AG04450 (cell line): ENCODE data around the gene ATAD5. TPM values are rescaled to one million over a fixed set of nuclear protein-coding genes. Genes with fewer than 3 reads are reported as not detected.
"Not testable (repeated sequence)": the region's sequence is repeated elsewhere in the genome, so short reads cannot be mapped to it uniquely, and the experiment has no call there.

Source experiments
- CTCF ChIA-PET: fragments of 300-600, 350-600 bp; formaldehyde crosslinking; extraction: SDS; loops from one replicate; lab custom pipeline; 2022; ENCODE audit warnings: antibody characterized with exemption, inconsistent platforms; lab: Charles Lee
- POLR2A ChIA-PET: fragments of 350-600 bp; formaldehyde crosslinking; extraction: SDS; loops from one replicate; lab custom pipeline; 2021; ENCODE audit warnings: antibody characterized with exemption, inconsistent platforms; lab: Yijun Ruan, JAX
- DNase-seq: peaks from one replicate; pipeline ENCODE4 v3.0.0-alpha.2; 2011; ENCODE audit warnings: low read depth, low spot score
- H3K27ac ChIP-seq: one replicate; pipeline ENCODE4 v1.5.1; 2012; ENCODE audit warnings: low read depth, low read length, control low read depth
- H3K27me3 ChIP-seq: one replicate; pipeline ENCODE4 v1.6.0; 2012; ENCODE audit warnings: low read length; ENCODE audit not compliant: control insufficient read depth, insufficient read depth
- H3K4me3 ChIP-seq: 2 replicates; pipeline ENCODE4 v1.5.1; 2011; ENCODE audit warnings: mild to moderate bottlenecking, low read depth, low read length, control low read depth
- H3K9me3 ChIP-seq: 2 replicates; pipeline ENCODE4 v1.5.1; 2012; ENCODE audit warnings: low read length; ENCODE audit not compliant: control insufficient read depth, insufficient read depth
- CTCF ChIP-seq: IDR thresholded peaks from 2 replicates; pipeline ENCODE4 v1.5.1; 2011; ENCODE audit warnings: low read depth, low read length, control low read depth, inconsistent platforms
- polyA plus RNA-seq: library from polyadenylated mRNA; depleted of rRNA; stranded (reverse); fragments of >200 nt; gene quantifications from 2 replicates; pipeline ENCODE4 v1.2.3, GENCODE V29; 2011

Gene ATAD5
- polyA plus RNA-seq, 1 experiment = 1.0 TPM

DNA sequence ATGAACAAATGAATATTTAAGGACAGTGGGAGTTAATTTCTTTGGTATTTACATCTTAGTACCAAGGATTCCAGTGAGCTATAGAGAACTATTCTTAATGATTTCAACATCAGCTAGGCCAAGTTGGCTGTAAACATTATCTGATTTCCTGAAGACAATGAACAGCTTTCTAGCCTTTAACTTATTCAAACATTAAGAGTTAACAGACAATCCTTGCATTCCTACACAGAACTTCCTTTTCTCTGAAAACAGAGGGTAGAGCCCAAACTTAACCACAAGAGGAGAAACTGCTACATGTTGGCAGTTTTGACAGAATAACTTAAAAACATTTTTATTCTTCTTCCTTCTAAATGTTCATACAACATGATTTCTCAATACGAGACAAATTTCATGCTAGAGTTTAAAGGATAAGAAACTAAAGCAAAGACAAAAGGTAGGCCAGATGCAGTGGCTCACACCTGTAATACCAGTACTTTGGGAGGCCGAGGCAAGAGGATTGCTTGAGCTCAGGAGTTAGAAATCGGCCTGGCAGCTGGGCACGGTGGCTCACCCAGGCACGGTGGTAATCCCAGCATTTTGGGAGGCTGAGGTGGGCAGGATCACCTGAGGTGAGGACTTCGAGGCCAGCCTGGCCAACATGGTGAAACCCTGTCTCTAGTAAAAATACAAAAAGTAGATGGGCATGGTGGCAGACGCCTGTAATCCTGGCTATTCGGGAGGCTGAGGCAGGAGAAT lies 11.6 kb upstream of the ATAD5 start:
- no peak for TF ChIP-seq CTCF
- H3K9me3 ChIP-seq = no peaks in the 10 kb centered on the region
- ChIA-PET CTCF (no interaction called here), POLR2A (no interaction called here)
- no peak overlapping the region for H3K4me3 ChIP-seq
- no peak for DNase-seq
- H3K27me3 ChIP-seq = no peaks in the 10 kb centered on the region
- no peak overlapping the region for H3K27ac ChIP-seq

DNA sequence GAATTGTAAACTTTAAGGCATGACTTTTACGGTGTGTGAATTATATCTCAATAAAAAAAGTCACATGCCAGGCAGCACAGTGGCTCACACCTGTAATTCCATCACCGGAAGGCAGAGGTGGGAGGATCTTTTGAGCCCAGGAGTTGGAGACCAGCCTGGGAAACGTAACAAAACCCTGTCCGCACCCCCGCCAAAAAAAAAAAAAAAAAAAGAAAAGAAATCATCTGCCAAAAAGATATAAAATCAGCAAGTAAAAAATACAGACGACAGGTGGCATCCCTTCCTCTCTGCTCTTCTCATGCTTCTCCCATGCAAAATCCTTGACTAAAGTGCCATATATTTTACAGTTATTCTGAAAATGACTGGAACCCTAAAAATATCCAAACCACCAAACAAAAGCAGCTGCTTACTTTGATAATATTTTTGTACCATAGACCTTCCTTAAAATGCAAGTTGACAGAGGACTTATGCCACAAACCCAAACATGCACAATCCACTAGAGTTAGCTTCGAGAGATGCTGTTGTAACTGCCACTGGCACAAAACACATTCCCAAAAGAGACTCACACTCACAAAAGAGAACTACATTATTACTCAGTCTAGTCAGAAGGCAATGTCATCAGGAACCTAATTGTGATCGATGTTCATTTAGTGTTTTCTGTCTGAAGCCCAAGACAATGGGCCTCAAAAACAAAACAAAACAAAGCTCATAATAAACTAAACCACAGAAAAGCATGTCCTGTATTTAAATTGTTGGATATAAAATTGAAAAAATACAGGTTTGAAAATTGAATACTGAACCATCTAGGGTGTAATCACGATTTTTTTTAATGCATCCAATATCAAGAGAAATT lies 9.7 kb upstream of the ATAD5 start:
- ChIA-PET POLR2A (no interaction called here), CTCF (no interaction called here)
- TF ChIP-seq CTCF = no peak
- no peak for DNase-seq
- Histone ChIP-seq H3K9me3 (no peaks in the 10 kb centered on the region), H3K4me3 (no peak overlapping the region), H3K27me3 (no peaks in the 10 kb centered on the region), H3K27ac (no peak overlapping the region)

DNA sequence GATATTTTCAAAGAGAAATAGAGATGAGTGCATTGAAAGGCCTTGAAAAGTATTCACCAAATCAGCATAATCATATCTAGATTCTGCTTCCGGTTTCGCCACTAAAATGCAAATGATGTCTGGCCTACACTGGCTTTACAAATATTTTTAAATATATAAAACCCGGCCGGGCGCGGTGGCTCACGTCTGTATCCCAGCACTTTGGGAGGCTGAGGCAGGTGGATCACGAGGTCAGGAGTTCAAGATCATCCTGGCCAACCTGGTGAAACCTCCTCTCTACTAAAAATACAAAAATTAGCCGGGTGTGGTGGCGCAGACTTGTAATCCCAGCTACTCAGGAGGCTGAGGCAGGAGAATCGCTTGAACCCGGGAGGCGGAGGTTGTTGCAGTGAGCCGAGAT lies 8.8 kb upstream of the ATAD5 start:
- H3K27ac ChIP-seq, H3K27me3 ChIP-seq, H3K9me3 ChIP-seq, POLR2A ChIA-PET, DNase-seq, H3K4me3 ChIP-seq: not testable (repeated sequence)
- CTCF ChIA-PET = interaction anchor here (1.4 kb wide), 1 partner anchor 12 kb away, joined by 3 read pairs; no protein-coding TSS in a partner anchor

DNA sequence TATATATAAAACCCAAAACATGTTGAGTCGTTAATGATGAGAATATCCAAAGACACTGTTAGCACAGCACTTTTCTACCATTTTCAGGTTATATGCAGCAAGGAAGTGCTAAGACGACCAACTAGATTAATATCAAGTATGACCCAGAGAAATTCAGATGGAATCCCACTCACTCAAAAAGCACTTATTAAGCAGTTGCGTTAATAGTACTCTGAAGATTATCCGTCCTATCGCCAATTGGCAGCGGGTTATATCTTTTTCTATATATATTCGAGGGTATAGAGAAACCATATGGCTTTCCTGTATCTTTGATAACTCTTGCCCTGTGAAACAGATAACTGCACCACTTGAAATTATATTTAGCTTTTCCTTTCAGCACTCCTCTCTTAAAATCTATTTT lies 8.3 kb upstream of the ATAD5 start:
- H3K4me3 ChIP-seq = peak overlapping the region; percentile 90
- no peaks in the 10 kb centered on the region for H3K9me3 ChIP-seq
- DNase-seq = no peak
- H3K27me3 ChIP-seq = no peaks in the 10 kb centered on the region
- POLR2A ChIA-PET = no interaction called here
- TF ChIP-seq CTCF = no peak
- CTCF ChIA-PET = interaction anchor here (1.4 kb wide), 1 partner anchor 12 kb away, joined by 3 read pairs; no protein-coding TSS in a partner anchor
- no peak overlapping the region for H3K27ac ChIP-seq

DNA sequence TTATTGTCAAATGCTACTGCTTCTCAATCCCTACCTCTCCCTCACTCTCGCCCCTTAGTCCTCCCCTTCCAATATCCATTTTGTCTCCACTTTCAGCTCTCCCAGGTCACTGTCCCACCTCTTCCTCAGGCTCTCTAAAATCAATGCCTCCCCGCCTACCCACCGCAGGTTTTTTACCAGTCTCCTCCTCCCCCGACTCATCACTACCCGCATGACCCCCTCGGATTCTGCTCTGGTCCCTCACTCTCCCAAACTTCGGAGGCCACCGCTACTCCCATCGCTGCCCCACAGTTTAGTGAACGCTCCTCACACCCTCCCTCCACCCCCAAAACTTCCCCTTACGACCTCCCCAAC lies 7.8 kb upstream of the ATAD5 start:
- no peaks in the 10 kb centered on the region for H3K27me3 ChIP-seq
- H3K9me3 ChIP-seq = no peaks in the 10 kb centered on the region
- CTCF ChIA-PET = interaction anchor here (0.6 to 2.1 kb wide), 8 partner anchors 11 to 719 kb away, joined by 3 to 11 read pairs (median 4); no protein-coding TSS in a partner anchor
- POLR2A ChIA-PET = interaction anchor here (0.6 to 1.1 kb wide), 2 partner anchors 34 to 223 kb away, joined by 4 to 22 read pairs; no protein-coding TSS in a partner anchor
- no peak for DNase-seq
- H3K27ac ChIP-seq = peak overlapping the region; percentile 61
- no peak for TF ChIP-seq CTCF
- peak overlapping the region; percentile 90 for H3K4me3 ChIP-seq
